ENCODE results near the gene PFDN1. TPM values are rescaled to one million over a fixed set of nuclear protein-coding genes. Genes with fewer than 3 reads are reported as not detected.

The PFDN1 gene
- total RNA-seq, 2 donors from 2014 or later = 38.2 to 46.2 TPM

DNA sequence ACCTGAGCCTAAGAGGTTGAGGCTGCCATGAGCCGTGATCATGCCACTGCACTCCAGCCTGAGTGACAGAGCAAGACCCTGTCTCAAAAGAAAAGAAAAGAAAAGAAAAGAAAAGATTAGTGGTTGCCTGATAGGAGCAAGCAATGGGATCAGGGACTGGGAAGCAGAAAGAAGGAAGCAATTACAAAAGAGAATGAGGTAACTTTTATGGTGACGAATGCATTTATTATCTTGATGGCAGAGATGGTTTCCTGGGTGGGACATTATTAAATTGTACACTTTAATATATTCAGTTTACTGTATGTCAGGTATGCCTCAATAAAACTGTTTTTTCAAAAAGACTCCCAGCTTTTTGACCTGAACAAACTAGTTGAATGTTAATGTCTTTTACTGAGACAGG lies 7.5 kb upstream of the PFDN1 start:
- no peak for DNase-seq (ENCODE audit: low spot score)
- intact Hi-C loops (cut with DNase I) = no loop called here

DNA sequence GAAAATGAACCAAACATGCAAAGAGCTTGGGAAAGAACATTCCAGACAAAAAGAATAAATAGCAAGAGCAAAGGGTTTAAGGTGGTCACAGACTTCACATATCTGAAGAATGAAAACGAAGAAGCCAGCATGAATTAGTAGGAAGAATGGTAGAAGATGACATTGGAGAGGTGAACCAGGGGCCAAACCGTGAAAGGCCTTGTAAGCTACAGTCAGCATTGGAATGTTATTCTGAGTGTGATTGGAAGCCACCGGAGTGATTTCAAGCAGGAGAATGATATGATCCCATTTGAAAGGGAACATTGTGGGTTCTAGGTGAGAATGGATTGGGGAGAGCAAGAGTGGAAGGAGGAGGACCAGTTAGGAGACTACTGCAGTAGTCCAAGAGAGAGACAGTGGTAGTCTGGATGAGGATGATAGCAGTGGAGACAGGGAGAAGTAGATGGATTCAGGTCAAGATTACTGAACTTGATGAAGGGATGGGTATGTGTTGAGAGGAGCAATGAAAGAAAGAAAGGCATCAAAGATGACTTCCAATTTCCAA lies 6.9 kb upstream of the PFDN1 start:
- DNase-seq (ENCODE audit: low spot score) = no peak
- intact Hi-C loops (cut with DNase I) = no loop called here

DNA sequence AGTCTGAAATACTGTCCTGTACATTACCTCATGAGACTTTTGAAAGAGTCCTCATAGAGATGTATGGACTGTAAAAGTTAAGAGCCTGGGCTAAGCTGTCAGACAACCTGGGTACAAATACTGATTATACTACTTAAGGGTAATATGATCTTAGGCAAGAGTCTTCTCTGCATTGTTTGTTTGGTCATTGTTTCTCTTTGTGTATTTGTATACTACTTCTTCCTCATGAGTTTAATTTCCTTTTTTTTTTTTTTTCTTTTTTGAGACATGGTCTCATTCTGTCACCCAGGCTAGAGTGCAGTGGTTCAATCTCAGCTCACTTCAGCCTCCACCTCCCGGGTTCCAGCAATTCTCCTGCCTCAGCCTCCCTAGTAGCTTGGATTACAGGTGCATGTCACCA lies 2.6 kb upstream of the PFDN1 start:
- intact Hi-C loops (cut with DNase I) = no loop called here
- no peak for DNase-seq (ENCODE audit: low spot score)

DNA sequence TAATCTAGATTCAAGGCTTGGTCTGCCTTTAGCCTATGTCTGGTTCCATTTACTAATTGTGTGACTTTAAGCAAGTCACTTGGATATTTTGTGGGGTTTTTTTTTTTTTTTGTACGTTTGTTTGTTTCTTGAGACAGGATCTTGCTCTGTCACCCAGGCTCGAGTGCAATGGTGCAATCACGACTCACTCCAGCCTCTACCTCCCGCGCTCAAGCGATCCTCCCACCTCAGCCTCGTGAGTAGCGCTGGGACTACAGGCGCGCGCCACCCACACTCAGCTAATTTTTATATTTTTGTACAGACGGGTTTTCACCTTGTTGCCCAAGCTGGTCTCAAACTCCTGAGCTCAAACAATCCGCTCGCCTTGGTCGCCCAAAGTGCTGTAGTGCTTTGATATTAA lies 1.1 kb upstream of the PFDN1 start:
- no peak for DNase-seq (ENCODE audit: low spot score)
- intact Hi-C loops (cut with DNase I) = no loop called here

DNA sequence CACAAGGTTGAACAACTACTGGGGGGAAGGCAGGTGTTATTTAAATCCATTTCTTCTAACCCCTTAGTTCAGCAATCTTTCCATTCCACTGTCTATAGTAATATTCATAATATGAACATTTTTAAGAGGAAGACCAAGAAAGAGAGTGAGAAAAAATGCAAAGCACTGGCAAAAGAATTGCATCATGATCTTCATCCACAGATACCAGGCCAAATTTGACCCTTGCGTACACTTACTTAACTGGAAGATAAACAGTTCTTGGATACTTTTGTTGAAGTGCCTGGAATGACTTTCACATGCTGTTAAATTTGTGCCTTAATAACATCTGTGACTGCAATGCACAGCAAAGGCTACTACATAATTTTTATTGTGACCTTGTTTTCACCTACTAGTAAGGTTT lies 1.8 kb downstream of the PFDN1 start:
- intact Hi-C loops (cut with DNase I) = no loop called here
- DNase-seq (ENCODE audit: low spot score) = no peak

DNA sequence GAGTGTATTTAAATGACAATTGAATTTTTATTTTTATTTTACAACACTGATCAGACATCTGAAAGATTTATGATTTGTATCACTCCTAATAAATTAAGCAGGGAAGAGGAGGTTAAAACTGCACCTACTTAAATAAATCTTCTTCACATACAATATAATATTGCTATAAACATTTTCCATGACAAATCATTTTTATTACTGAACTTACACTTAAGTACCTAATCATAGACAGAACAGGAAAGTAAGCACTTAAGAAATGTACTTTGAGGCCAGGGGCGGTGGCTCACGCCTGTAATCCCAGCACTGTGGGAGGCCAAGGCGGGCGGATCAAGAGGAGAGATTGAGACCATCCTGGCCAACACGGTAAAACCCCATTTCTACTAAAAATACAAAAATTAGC lies 3.8 kb downstream of the PFDN1 start:
- no peak for DNase-seq (ENCODE audit: low spot score)
- intact Hi-C loops (cut with DNase I) = no loop called here

DNA sequence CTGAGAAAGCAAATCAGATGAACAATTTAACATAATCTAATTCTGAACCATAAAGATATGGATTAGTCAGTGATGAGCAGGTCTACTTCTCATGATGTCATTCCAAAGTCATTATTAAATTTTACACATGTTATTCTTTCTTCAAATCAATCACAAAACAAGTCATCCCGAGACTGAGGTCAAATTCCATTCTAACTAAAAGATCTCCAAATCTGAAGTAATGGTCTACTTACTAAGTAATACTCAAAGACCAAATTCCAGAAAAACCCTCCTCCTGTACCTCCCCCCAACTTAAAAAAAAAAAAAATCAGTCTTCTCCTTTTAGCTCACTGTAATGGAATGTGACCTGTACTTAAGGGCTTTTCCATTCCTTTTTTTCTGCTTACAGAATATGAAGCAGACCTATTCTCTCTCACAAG lies 4.7 kb downstream of the PFDN1 start:
- intact Hi-C loops (cut with DNase I) = no loop called here
- no peak for DNase-seq (ENCODE audit: low spot score)

DNA sequence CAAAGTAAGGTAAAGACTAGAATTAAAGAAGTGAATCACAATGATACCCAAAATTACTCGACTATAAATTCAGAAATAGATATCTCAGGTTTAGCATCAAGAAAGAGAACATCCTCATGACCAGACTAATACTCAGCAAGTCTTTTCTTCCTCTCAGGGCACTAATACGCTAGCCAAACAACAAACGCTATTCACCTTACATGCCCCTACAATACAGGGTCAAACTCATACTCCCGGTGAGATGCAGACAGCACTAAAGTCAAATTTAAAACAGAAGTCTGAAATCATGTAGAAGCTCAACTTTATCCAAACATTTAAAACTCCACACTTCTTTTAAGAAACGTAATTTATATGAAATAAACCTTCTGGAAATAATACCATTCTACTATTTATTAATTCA lies 5.6 kb downstream of the PFDN1 start:
- no peak for DNase-seq (ENCODE audit: low spot score)
- intact Hi-C loops (cut with DNase I) = no loop called here

DNA sequence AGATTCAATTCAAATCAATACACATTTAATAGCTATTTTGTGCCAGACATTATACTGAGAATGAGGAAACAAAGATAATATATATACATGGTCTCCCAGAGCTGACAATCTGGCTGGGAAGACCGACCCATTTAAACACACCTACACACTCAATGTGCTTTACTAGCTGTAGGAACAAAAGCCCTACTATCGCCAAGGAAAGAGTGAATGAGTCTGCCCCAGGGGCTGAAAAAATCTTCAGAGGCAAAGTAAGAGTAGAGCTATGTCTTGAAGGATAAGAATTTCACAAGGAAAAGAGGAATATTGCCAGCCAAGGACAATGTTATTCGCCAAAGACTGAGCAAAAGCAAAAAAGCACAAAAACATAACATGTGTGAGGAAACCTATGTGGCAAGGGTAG lies 6.6 kb downstream of the PFDN1 start:
- intact Hi-C loops (cut with DNase I) = no loop called here
- no peak for DNase-seq (ENCODE audit: low spot score)

DNA sequence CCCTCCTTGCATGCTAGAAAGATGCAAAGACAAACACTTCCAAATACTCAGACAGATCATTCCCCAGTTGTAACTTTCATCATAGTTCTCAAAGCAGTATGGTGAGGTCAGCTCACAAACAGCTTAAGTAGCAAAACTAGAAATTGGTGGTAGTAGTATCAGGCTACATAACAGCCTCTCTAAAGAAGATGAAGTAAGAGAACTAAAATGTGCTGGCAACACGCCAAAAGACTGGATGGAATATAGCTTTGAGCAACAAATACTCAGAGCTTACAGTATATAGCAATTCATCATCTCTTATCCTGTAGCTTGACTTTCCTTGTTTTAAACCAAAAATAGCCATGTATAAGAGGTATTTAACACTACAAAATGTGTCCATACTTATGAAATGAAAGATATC lies 7.5 kb downstream of the PFDN1 start:
- no peak for DNase-seq (ENCODE audit: low spot score)
- intact Hi-C loops (cut with DNase I) = no loop called here

DNA sequence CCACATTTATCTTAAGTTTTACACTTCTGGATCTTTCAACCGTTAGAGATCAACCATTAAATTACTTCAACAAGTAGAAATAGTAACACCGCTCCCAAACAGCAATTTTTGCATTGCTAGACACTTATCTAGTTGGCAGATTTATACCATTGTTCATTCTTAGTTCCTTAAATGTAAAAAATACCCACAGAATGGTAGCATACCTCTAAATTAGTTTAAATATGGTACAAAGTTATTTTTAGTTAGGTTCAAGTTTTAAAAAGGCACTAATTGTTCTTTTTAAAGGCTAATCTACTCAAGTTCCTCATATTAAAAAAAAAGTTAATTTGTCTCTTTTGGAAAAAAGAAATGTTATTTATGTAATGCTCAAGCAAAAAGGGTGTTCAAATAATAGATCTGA lies 8.1 kb downstream of the PFDN1 start:
- DNase-seq (ENCODE audit: low spot score) = no peak
- intact Hi-C loops (cut with DNase I) = no loop called here

DNA sequence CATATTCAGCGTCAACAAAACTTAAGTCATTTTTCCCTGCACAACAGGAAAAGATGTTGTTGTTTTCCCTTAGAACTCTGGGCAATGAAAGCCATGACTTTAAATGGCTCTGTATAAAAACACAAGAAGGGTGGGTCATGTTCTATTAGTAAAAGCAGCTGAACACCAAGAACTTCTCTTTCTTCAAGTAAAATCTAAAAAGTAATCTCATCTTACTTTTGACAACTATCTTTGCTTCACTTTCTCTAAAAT lies 9.1 kb downstream of the PFDN1 start:
- intact Hi-C loops (cut with DNase I) = no loop called here
- no peak for DNase-seq (ENCODE audit: low spot score)

DNA sequence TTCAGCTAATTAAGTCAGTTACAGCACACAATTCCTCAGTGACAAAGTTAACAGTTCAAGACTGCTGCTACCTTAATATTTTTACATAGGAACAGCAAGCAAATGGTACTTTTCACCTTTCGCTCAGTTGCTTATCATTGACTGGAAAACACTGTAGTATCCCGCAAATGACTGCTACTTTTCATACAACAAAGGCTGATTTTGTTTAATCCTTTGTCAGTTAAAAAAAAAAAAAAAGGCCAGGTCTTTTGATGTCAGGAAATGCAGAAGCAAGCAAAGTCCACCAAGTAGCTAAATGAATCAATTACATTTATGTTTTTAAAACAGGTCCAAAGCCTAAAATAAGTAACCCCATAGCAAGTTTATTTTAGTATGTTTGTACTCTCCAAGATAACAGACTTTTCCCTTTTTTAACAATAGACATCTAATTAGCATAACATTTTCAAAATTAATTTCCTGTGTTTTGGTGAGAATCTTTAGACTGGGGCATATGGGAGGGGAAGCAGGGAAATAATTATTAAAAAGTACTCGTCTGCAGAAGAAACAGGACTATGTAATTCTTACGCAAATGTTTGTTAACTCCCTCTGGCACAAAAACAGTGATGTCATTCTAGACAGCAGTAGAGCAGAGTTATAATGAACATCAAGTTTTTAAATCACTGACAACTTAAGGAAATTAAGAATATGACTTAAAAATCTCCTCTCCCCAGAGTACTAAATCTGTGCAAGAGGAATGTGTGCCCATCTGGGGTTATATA lies 9.6 kb downstream of the PFDN1 start:
- DNase-seq (ENCODE audit: low spot score) = no peak
- intact Hi-C loops (cut with DNase I) = no loop called here

DNA sequence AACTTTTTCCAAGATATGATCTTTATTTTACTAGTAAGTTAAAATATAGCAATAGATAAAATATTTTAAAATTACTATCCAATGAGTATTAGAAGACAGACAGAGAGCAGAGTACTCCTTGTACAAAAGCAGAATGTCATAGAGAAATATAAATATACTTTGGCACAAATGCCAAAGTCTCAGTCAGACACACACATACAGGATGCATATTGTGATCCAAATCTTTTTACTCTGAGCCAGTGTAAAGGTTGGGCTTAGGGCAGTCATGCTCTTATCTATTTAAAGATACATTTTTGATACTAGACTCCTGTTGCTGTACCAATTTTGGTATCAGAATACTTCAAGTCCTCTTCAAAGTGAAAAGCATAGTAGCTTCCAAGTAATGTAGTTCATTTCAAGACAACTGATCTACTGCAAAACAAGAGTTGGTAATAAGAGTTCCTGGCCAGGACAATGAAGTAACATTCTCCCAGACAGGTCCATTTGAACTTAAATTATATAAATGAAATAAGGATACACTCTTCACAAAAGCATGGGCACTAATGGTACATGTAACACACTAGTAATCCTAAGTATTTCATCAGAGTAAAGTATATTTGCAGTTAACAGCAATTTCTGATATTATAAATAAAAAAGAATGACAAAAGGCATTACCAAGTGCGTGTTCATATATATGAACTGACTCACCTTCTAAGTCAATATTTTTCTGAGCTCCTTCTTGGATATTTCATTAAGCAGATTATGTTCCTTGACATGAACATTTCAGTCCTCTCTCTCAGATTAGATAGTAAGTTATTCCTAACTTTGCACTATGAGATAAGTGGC lies 10.5 kb downstream of the PFDN1 start:
- no peak for DNase-seq (ENCODE audit: low spot score)
- intact Hi-C loops (cut with DNase I) = no loop called here

DNA sequence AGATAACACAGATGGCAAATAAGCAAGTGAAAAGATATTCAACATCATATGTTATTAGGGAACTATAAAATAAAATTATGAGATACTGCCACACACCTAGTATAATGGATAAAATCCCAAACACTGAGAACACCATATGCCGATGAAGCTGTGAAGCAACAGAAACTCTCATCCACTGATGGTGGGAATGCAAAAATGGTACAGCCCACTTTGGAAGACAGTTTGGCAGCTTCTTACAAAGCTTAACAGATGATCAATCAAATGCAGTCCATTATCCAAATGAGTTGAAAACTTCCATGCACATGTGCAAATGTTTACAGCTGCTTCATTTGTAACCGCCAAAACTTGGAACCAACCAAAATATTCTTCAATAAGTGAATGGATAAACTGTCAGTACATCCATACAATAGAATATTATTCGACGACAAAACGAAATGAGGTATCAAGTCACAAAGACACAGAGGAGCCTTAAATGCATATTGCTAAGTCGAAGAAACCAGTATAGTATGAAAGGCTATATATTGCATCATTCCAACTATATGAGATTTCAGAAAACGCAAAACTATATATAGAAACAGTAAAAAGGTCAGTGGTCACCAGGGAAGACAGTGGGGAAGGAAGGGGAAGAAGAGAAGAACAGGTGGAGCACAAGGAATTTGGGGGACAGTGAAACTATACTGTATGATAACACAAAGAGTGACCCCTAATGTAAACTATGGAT lies 14.9 kb downstream of the PFDN1 start:
- no peak for DNase-seq (ENCODE audit: low spot score)
- intact Hi-C loops (cut with DNase I) = no loop called here

DNA sequence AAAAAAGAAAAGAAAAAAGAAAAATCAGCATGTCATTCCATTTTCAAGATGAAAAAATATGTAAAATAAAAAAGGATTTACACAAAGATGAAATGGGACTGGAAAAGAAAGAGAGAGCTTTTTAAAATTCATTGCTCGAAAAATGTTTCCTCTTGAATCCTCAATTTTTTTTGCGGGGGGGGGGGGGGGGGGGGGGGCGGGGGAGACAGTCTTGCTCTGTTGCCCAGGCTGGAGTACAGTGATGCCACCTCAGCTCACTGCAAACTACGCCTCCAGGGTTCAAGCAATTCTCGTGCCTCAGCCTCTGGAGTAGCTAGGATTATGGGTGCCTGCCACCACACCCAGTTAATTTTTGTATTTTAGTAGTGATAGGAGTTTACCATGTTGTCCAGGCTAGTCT lies 16.5 kb downstream of the PFDN1 start:
- DNase-seq (ENCODE audit: low spot score) = no peak
- intact Hi-C loops (cut with DNase I) = no loop called here

DNA sequence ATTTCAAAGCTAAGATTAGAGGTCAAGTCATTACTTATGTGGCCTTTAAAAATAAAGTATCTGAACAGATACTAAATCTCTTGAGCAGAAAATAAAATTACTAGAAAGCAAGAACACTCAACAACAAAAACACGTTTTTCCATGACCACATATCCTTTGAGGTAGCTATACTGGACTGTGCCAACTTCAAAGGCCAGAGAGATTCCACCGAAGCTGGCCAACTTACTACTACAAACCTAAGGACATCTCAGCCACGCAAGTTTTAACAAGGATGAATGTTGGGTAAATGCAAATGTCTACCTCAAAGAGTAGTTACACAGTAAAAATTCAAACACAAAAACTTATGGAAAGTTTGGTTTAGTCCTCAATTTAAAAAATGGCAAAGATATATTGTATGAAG lies 18.9 kb downstream of the PFDN1 start:
- DNase-seq (ENCODE audit: low spot score) = no peak
- intact Hi-C loops (cut with DNase I) = no loop called here

DNA sequence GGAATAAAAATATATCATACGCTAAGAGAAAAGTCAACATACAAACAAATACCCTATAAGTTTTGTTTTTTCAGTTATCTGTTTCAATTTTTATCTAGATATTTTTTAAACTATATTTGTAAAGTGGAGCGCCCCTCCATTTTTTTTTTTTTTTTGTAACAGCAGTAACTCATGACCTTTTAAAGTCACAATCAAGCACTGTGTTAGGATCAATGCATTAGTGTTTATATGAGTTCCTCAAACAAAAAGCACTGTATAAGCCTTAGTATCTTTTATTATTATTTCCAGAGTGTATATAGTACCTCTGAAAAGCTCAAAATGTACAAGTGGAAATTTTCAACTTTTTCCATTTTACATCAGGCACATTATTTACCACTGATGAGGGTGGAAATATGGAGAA lies 20.6 kb downstream of the PFDN1 start:
- intact Hi-C loops (cut with DNase I) = no loop called here
- DNase-seq (ENCODE audit: low spot score) = no peak

DNA sequence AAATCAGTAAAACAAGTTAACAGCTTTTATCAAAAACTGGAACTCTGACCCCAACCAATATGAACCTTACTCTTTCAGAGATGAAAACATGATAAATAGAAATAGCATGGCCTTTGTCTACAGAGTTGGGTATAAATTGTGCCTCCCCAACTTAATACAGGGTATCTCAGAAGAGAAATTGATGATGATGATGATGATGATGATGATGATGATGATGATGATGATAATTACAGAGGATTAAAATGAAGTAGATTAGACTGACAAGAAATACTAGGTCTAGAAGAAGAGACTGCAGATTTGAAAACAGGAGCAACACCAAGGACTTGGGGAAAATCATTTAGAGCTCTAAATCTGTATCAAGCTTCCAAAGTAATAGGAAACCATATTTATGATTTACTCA lies 27.1 kb downstream of the PFDN1 start:
- intact Hi-C loops (cut with DNase I) = no loop called here
- no peak for DNase-seq (ENCODE audit: low spot score)

DNA sequence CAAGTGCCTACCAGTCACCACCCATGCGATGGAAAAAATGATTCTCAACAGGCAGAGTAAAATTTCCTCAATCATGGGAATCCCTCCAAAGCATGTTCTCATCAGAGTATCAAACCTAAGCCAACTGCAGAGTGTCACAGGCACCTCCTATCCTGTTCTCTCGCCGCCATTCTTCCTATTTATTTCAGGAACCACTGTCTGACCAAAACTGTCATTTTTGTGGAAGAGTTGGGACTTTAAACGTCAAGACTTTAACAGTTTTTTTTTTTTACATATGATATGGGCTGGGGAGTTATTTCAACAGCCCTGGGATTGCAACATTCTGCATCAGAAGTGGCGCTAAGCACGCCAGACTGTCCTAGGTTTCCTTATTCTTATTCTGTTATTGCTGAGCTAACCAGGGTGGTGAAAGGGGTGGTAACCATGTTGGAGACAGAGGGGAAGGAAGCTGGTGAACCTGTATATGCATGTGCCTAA lies 29.5 kb downstream of the PFDN1 start:
- intact Hi-C loops (cut with DNase I) = no loop called here
- DNase-seq (ENCODE audit: low spot score) = no peak
